NCI-H460 (cell line): Measurements from ENCODE around the gene FAXDC2. TPM values are rescaled to one million over a fixed set of nuclear protein-coding genes. Genes with fewer than 3 reads are reported as not detected.
A peak's percentile ranks its signal among the peaks of the same experiment; 100 is the strongest.

Experiments used
- DNase-seq: peaks from one replicate; pipeline ENCODE4 v3.0.0-alpha.2; 2016; ENCODE audit warnings: low read depth; ENCODE audit errors: extremely low read depth
- total RNA-seq: library from RNA; depleted of rRNA; stranded (reverse); fragments of >200 nt; shearing (Covaris generic); gene quantifications from 2 replicates; pipeline ENCODE4 v1.2.3, GENCODE V29; 2014

The FAXDC2 gene
- total RNA-seq, 1 experiment from 2014 or later = not detected

- DNase-seq = no peak
Observed at GRCh38 chr5:154802050-154802449, 48.4 kb downstream of the FAXDC2 start.

DNA sequence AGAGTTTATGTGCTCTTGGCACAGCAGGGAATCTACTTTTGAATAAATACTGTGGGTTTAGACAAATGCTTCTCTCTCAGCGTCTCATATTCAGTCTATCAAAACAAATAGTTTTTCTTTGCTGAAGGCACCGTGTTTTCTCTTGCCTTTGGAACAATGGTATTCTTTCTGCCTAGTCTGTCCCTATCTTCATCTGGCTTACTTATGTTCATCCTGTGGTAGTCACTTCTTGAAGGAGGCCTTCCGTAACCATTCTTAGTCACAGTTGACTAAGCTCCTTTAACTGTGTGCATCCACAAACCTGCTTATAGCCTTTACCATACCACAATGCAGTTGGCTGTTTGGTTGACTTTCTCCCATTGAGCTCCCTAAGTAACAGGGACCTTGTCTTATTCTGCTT lies 49.3 kb downstream of the FAXDC2 start:
- DNase-seq = no peak

DNA sequence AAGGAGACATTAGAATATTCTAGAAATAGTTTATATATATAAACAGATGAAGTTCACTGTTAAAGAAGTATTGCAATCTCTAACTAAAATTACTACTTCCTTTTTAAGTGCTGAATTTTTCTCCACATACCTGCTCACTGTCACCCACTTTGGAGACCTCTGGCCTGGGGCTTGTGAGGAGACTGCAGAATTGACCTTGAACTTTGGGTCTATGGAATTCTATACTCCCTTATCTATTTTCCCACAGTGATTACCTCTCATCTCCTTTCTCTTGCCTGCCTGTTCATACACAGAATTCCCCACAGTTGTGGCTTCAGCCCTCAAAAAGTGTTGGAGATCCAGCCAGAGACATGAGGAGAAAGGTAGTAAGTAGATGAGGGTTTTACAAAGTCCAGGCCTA lies 49.8 kb downstream of the FAXDC2 start:
- no peak for DNase-seq

DNA sequence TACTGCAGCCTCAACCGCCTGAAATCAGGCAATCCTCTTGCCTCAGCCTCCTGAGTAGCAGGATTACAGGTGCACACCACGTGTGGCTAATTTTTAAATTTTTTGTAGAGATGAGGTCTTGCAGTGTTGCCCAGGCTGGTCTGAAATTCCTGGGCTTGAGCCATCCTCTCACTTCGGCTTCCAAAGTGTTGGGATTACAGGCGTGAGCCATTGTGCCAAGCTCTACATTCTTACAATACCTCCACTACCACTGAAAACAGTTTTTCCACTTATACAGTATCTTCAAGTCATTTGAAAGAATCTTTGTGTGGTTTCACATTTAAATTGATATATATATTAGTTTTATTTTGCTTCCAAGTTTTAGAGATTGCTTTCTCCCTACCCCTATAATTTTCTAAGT lies 52.6 kb downstream of the FAXDC2 start:
- DNase-seq = no peak

- DNase-seq = no peak
Observed at GRCh38 chr5:154795235-154795596, 55.2 kb downstream of the FAXDC2 start.

GRCh38 chr5:154794525-154795234 lies 55.7 kb downstream of the FAXDC2 start:
- no peak for DNase-seq

- DNase-seq = no peak
Observed at GRCh38 chr5:154793599-154794524, 56.5 kb downstream of the FAXDC2 start.

- no peak for DNase-seq
Observed at GRCh38 chr5:154791535-154791934, 58.9 kb downstream of the FAXDC2 start.

- no peak for DNase-seq
Observed at GRCh38 chr5:154788212-154788611, 62.2 kb downstream of the FAXDC2 start.

- DNase-seq = no peak
Observed at GRCh38 chr5:154786414-154786813, 64.0 kb downstream of the FAXDC2 start.

- no peak for DNase-seq
Observed at GRCh38 chr5:154784856-154785255, 65.5 kb downstream of the FAXDC2 start.

DNA sequence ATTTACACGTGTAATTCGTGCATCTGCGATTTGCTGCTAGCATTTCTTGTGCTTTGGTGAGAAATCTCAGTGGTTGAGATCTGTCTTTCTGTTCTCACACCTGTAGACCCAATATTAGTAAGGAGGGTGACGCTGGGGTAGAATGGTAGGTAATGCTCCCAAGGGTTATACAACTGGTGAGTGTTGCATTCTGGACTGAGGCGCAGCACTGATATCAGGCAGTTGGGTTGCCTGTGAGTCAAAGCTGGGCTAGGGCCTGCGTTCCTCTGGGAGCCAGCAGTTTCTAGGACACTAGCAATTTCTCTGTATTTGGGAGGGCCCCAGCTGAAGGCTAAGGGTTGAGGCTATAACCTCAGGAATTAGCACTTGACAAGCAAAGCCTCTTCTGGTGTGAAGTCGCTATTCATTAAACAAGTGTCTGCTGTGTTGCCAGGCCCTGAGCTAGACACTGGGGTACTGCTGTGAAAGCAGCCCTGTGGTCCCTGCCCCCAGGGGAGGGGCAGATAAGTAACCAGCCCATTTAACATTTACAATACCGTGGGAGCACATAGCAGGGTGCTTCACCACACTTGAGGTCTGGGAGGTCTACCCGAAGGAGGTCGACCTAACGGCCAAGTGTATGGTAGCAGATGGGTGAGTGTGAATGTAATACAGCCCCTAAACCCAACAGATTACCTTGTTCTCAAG lies 66.5 kb downstream of the FAXDC2 start:
- no peak for DNase-seq

GRCh38 chr5:154782812-154783592 lies 67.4 kb downstream of the FAXDC2 start:
- DNase-seq = no peak

GRCh38 chr5:154782326-154782725 lies 68.1 kb downstream of the FAXDC2 start:
- no peak for DNase-seq

GRCh38 chr5:154780128-154780527 lies 70.3 kb downstream of the FAXDC2 start:
- DNase-seq = no peak

GRCh38 chr5:154779105-154779504 lies 71.3 kb downstream of the FAXDC2 start:
- DNase-seq = peak; percentile 60

GRCh38 chr5:154778534-154778933 lies 71.9 kb downstream of the FAXDC2 start:
- no peak for DNase-seq

- no peak for DNase-seq
Observed at GRCh38 chr5:154776167-154776566, 74.2 kb downstream of the FAXDC2 start.

DNA sequence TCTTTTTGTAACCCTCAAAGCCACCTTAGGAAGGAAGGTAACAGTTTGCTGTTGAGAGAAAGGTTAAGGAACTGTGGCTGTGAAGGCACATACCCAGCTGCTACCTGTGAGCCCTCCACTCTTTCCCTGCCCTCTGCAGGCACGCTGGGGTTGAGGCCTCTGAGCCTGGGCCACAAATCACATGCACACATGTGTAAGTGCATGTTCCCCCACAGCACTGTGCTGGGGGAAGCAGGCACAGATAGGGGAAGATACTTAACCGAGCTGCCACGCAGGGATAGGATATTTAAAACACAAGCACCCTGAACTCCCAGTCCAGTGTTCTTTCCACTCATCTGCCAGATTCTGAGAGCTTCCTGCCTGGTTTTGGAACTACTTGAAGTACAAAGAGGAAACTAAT lies 77.1 kb downstream of the FAXDC2 start:
- DNase-seq = no peak

DNA sequence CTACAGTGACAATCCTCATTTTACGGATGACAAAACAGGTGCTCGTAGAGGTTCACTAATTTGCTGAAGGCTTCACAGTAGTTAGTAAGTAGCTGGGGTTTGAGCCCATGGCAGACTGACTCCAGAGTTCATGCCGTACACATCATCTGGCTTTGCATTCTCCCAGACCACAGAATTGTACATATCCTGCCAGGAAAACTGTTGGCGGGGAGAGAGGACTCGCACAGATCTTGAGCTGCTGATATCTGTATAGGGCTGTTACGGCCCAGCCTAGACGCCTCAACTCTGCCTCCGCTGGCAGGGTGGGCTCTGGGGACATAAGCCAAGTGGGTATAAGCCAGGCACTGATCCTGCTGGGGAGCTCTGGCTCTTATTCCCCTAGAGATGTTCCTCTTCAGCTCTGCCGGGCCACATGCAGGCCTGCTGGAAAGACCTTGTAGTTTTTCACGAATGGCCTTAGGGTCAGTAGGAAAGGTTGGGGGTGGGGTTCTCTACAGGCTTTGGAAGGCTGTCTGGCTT lies 79.0 kb downstream of the FAXDC2 start:
- no peak for DNase-seq
